Measurements from ENCODE around the gene TSFM.

GRCh38 chr12:57739914-57740538 is 42.6 kb upstream of the TSFM start:
- TF ChIP-seq, protein P1, sequence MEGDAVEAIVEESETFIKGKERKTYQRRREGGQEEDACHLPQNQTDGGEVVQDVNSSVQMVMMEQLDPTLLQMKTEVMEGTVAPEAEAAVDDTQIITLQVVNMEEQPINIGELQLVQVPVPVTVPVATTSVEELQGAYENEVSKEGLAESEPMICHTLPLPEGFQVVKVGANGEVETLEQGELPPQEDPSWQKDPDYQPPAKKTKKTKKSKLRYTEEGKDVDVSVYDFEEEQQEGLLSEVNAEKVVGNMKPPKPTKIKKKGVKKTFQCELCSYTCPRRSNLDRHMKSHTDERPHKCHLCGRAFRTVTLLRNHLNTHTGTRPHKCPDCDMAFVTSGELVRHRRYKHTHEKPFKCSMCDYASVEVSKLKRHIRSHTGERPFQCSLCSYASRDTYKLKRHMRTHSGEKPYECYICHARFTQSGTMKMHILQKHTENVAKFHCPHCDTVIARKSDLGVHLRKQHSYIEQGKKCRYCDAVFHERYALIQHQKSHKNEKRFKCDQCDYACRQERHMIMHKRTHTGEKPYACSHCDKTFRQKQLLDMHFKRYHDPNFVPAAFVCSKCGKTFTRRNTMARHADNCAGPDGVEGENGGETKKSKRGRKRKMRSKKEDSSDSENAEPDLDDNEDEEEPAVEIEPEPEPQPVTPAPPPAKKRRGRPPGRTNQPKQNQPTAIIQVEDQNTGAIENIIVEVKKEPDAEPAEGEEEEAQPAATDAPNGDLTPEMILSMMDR (IDR thresholded peaks at IDR 0.05), result no peak
- TF ChIP-seq POLR2A (IDR thresholded peaks at IDR 0.05), result no peak
